Measurements from ENCODE around the gene RELB.

DNA sequence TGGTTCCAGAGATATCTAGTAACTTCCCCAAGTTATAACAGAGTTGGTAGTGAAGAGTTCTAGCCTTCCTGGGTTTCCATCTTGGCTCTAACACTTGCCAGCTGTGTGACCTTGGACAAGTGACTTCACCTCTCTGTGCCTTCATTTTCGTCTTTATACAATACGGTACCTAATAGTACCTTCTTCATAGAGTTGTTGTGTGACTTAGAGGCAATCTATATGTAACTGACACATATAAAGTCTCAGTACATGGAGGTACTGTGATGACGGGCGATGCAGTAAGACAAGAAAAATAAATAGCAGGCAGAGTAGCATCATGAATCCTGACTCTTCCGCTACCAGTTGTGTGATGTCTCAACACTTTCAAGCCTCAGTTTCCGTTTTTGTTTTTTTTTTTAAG, 29.6 kb downstream of the RELB start:
- TF ChIP-seq POLR2A (IDR thresholded peaks at IDR 0.05; ENCODE audit: low read depth, low read length) (no peak), RFX5 (IDR thresholded peaks at IDR 0.05; ENCODE audit: low read depth, low read length) (no peak), RAD21 (IDR thresholded peaks at IDR 0.05; ENCODE audit: low read length) (no peak), BHLHE40 (IDR thresholded peaks at IDR 0.05; ENCODE audit: low read depth, low read length) (no peak), NFE2L2 (IDR thresholded peaks at IDR 0.05; ENCODE audit: low read depth, low read length) (no peak), MAZ (IDR thresholded peaks at IDR 0.05; ENCODE audit: borderline replicate concordance, low read depth, low read length) (no peak), MXI1 (IDR thresholded peaks at IDR 0.05; ENCODE audit: borderline replicate concordance, low read depth, low read length) (no peak), CHD1 (IDR thresholded peaks at IDR 0.05; ENCODE audit: low read depth, low read length) (no peak), SMC3 (IDR thresholded peaks at IDR 0.05; ENCODE audit: low read depth, low read length) (no peak), FOS (IDR thresholded peaks at IDR 0.05; ENCODE audit: low read depth, low read length) (no peak)
- TF ChIP-seq, protein P1, sequence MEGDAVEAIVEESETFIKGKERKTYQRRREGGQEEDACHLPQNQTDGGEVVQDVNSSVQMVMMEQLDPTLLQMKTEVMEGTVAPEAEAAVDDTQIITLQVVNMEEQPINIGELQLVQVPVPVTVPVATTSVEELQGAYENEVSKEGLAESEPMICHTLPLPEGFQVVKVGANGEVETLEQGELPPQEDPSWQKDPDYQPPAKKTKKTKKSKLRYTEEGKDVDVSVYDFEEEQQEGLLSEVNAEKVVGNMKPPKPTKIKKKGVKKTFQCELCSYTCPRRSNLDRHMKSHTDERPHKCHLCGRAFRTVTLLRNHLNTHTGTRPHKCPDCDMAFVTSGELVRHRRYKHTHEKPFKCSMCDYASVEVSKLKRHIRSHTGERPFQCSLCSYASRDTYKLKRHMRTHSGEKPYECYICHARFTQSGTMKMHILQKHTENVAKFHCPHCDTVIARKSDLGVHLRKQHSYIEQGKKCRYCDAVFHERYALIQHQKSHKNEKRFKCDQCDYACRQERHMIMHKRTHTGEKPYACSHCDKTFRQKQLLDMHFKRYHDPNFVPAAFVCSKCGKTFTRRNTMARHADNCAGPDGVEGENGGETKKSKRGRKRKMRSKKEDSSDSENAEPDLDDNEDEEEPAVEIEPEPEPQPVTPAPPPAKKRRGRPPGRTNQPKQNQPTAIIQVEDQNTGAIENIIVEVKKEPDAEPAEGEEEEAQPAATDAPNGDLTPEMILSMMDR (conservative IDR thresholded peaks at IDR 0.05; ENCODE audit: low read depth, low read length): no peak
- TF ChIP-seq, protein P2, sequence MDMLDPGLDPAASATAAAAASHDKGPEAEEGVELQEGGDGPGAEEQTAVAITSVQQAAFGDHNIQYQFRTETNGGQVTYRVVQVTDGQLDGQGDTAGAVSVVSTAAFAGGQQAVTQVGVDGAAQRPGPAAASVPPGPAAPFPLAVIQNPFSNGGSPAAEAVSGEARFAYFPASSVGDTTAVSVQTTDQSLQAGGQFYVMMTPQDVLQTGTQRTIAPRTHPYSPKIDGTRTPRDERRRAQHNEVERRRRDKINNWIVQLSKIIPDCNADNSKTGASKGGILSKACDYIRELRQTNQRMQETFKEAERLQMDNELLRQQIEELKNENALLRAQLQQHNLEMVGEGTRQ (IDR thresholded peaks at IDR 0.05; ENCODE audit: low read depth, low read length): no peak
- TF ChIP-seq, protein P3, sequence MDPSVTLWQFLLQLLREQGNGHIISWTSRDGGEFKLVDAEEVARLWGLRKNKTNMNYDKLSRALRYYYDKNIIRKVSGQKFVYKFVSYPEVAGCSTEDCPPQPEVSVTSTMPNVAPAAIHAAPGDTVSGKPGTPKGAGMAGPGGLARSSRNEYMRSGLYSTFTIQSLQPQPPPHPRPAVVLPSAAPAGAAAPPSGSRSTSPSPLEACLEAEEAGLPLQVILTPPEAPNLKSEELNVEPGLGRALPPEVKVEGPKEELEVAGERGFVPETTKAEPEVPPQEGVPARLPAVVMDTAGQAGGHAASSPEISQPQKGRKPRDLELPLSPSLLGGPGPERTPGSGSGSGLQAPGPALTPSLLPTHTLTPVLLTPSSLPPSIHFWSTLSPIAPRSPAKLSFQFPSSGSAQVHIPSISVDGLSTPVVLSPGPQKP (IDR thresholded peaks at IDR 0.05; ENCODE audit: borderline replicate concordance, low read depth, low read length): no peak

All from IMR-90 (cell line).